ENCODE data around the gene CNOT8. TPM values are rescaled to one million over a fixed set of nuclear protein-coding genes. Genes with fewer than 3 reads are reported as not detected.
"Not testable (repeated sequence)": the region's sequence is repeated elsewhere in the genome, so short reads cannot be mapped to it uniquely, and the experiment has no call there.

The CNOT8 gene
- polyA plus RNA-seq, 3 donors: 74.6 to 89.2 (median 79.2) TPM

GRCh38 chr5:154895606-154896561 lies 37.5 kb downstream of the CNOT8 start:
- DNase-seq (ENCODE audit: extremely low read depth in 1 of 11, low read depth in 9 of 11, low spot score in 4 of 11): no peak

GRCh38 chr5:154896562-154897165 lies 38.2 kb downstream of the CNOT8 start:
- no peak for DNase-seq (ENCODE audit: extremely low read depth in 1 of 11, low read depth in 9 of 11, low spot score in 4 of 11)

- DNase-seq (ENCODE audit: extremely low read depth in 1 of 11, low read depth in 9 of 11, low spot score in 4 of 11): no peak
Observed at GRCh38 chr5:154898210-154898609, 39.8 kb downstream of the CNOT8 start.

GRCh38 chr5:154899151-154899816 lies 40.9 kb downstream of the CNOT8 start:
- DNase-seq (ENCODE audit: extremely low read depth in 1 of 11, low read depth in 9 of 11, low spot score in 4 of 11): no peak

- no peak for DNase-seq (ENCODE audit: extremely low read depth in 1 of 11, low read depth in 9 of 11, low spot score in 4 of 11)
Observed at GRCh38 chr5:154900066-154900465, 41.6 kb downstream of the CNOT8 start.

- no peak for DNase-seq (ENCODE audit: extremely low read depth in 1 of 11, low read depth in 9 of 11, low spot score in 4 of 11)
Observed at GRCh38 chr5:154901276-154901675, 42.8 kb downstream of the CNOT8 start.

GRCh38 chr5:154901913-154902312 lies 43.5 kb downstream of the CNOT8 start:
- no peak for DNase-seq (ENCODE audit: extremely low read depth in 1 of 11, low read depth in 9 of 11, low spot score in 4 of 11)

- not testable (repeated sequence) for DNase-seq (ENCODE audit: extremely low read depth in 1 of 11, low read depth in 9 of 11, low spot score in 4 of 11)
Observed at GRCh38 chr5:154905601-154906000, 47.2 kb downstream of the CNOT8 start.

- DNase-seq (ENCODE audit: extremely low read depth in 1 of 11, low read depth in 9 of 11, low spot score in 4 of 11): no peak
Observed at GRCh38 chr5:154916874-154917273, 58.4 kb downstream of the CNOT8 start.

- DNase-seq (ENCODE audit: extremely low read depth in 1 of 11, low read depth in 9 of 11, low spot score in 4 of 11): no peak
Observed at GRCh38 chr5:154917757-154918156, 59.3 kb downstream of the CNOT8 start.

GRCh38 chr5:154923441-154924430 lies 65.3 kb downstream of the CNOT8 start:
- no peak for DNase-seq (ENCODE audit: extremely low read depth in 1 of 11, low read depth in 9 of 11, low spot score in 4 of 11)

Other genes starting within 250 kb of the CNOT8 start
- gene LARP1, start 103.2 kb upstream of the CNOT8 start, polyA plus RNA-seq (ENCODE audit: insufficient read length in 3 of 3): 100 to 1,000 TPM; 141 to 155 (median 145) TPM
- gene FAXDC2, start 8.0 kb upstream of the CNOT8 start, polyA plus RNA-seq (ENCODE audit: insufficient read length in 3 of 3): 10 to 100 TPM; 30.4 to 47.9 (median 33.5) TPM
- gene GEMIN5, start 79.6 kb downstream of the CNOT8 start, polyA plus RNA-seq (ENCODE audit: insufficient read length in 3 of 3): 10 to 100 TPM; 21.1 to 23.1 (median 21.2) TPM
- gene MRPL22, start 82.4 kb downstream of the CNOT8 start, polyA plus RNA-seq (ENCODE audit: insufficient read length in 3 of 3): 10 to 100 TPM; 49.6 to 56.9 (median 50.8) TPM
- under 1 TPM; 0.22 to 0.30 (median 0.23) TPM for gene KIF4B, start 155.1 kb downstream of the CNOT8 start, polyA plus RNA-seq (ENCODE audit: insufficient read length in 3 of 3)

Measured in renal cortex interstitium (tissue), 11 donors.